Panc1 (cell line): ENCODE results near the gene KLF9.
A peak's percentile ranks its signal among the peaks of the same experiment; 100 is the strongest.

Experiments used
- CTCF ChIP-seq: fragments of 450-650 bp; IDR thresholded peaks from 2 replicates; pipeline ENCODE4 v1.5.1; 2017; ENCODE audit warnings: mild to moderate bottlenecking
- POLR2AphosphoS5 ChIP-seq: IDR thresholded peaks from 2 replicates; pipeline ENCODE4 v1.6.1; 2012; ENCODE audit warnings: mild to moderate bottlenecking, low read depth, low read length, moderate library complexity
- REST ChIP-seq, 2 experiments: IDR thresholded peaks; 2 replicates each; pipeline ENCODE4 v1.6.1; 2011 to 2012; ENCODE audit warnings: low read depth in 2 of 2, control low read depth in 1 of 2, low read length in 1 of 2, mild to moderate bottlenecking in 1 of 2, moderate library complexity in 1 of 2; ENCODE audit not compliant: insufficient read depth in 1 of 2
- TCF7L2 ChIP-seq: IDR thresholded peaks from 2 replicates; pipeline ENCODE4 v1.6.1; 2011; ENCODE audit warnings: mild to moderate bottlenecking, low read depth, low read length, inconsistent platforms

- TF ChIP-seq CTCF (peak; percentile 53), POLR2AphosphoS5 (no peak), REST (IDR thresholded peaks at IDR 0.05; ENCODE audit: insufficient read depth in 1 of 2, low read depth in 2 of 2, low read length in 1 of 2) (no peak), TCF7L2 (no peak)
Measured at GRCh38 chr9:70392189-70392588, 22.3 kb downstream of the KLF9 start.
